Parathyroid adenoma (tissue), 2 donors: ENCODE measurements around the gene SURF2.
A peak's percentile ranks its signal among the peaks of the same experiment; 100 is the strongest.

Experiments
- H2AFZ ChIP-seq: fragments of 300-600 bp; sonication (generic); one replicate; pipeline ENCODE4 v1.7.0; 2017; ENCODE audit warnings: antibody characterized with exemption, mild to moderate bottlenecking
- H3K27ac ChIP-seq: fragments of 300-600 bp; sonication (generic); one replicate; pipeline ENCODE4 v1.7.0; 2017
- H3K27me3 ChIP-seq: fragments of 300-600 bp; sonication (generic); one replicate; pipeline ENCODE4 v1.7.0; 2017; ENCODE audit warnings: low read length; ENCODE audit not compliant: control insufficient read depth, insufficient read depth
- H3K36me3 ChIP-seq: fragments of 300-600 bp; sonication (generic); one replicate; pipeline ENCODE4 v1.7.0; 2017; ENCODE audit warnings: low read length; ENCODE audit not compliant: control insufficient read depth, insufficient read depth
- H3K4me1 ChIP-seq: fragments of 300-600 bp; sonication (generic); one replicate; pipeline ENCODE4 v1.7.0; 2017; ENCODE audit warnings: control low read depth
- H3K4me2 ChIP-seq: fragments of 300-600 bp; sonication (generic); one replicate; pipeline ENCODE4 v1.7.0; 2017; ENCODE audit warnings: low read length
- H3K4me3 ChIP-seq: fragments of 300-600 bp; sonication (generic); one replicate; pipeline ENCODE4 v1.7.0; 2017; ENCODE audit warnings: low read depth, low read length
- H3K79me2 ChIP-seq: fragments of 300-600 bp; sonication (generic); one replicate; pipeline ENCODE4 v1.7.0; 2017; ENCODE audit warnings: control low read depth
- H3K9ac ChIP-seq: fragments of 300-600 bp; sonication (generic); one replicate; pipeline ENCODE4 v1.7.0; 2017; ENCODE audit warnings: mild to moderate bottlenecking
- H3K9me3 ChIP-seq: fragments of 300-600 bp; sonication (generic); one replicate; pipeline ENCODE4 v1.7.0; 2017; ENCODE audit warnings: low read length; ENCODE audit not compliant: control insufficient read depth
- TF ChIP-seq, protein P1 (sequence below): fragments of 300-600 bp; sonication (generic); IDR thresholded peaks from one replicate; pipeline ENCODE4 v1.7.0; 2017; ENCODE audit warnings: antibody characterized with exemption, mild to moderate bottlenecking
- donor health status: primary hyperparathyroidism.

The SURF2 gene

DNA sequence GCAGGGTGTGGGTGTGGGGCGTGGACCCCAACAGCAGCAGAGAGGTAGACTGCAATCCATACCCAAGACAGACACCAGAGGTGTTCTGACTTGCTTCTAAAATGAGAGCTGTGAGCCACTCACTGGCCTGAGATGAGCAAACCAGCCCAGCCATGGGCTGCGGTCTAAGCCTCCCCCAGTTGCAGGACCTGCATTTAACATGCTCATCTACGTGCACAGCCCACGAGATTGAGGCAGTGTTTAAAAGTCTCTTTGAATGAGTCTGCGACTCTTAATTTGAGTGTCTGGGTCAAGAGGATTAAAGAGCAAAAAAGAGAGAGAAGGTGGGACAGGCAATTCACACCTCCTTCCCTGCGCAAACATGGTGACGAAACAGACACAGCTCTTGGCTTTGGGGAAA lies 13.6 kb downstream of the SURF2 start:
- H3K27me3 ChIP-seq = no peaks in the 10 kb centered on the region
- H3K27ac ChIP-seq = no peak overlapping the region
- no peaks in the 10 kb centered on the region for H3K9me3 ChIP-seq
- H3K4me3 ChIP-seq = no peak overlapping the region
- H2AFZ ChIP-seq = no peak overlapping the region
- no peak overlapping the region for H3K4me2 ChIP-seq
- H3K9ac ChIP-seq = no peak overlapping the region
- H3K4me1 ChIP-seq = peaks cover 19% of the 10 kb centered on the region
- no peaks in the 10 kb centered on the region for H3K36me3 ChIP-seq
- TF ChIP-seq, protein P1, sequence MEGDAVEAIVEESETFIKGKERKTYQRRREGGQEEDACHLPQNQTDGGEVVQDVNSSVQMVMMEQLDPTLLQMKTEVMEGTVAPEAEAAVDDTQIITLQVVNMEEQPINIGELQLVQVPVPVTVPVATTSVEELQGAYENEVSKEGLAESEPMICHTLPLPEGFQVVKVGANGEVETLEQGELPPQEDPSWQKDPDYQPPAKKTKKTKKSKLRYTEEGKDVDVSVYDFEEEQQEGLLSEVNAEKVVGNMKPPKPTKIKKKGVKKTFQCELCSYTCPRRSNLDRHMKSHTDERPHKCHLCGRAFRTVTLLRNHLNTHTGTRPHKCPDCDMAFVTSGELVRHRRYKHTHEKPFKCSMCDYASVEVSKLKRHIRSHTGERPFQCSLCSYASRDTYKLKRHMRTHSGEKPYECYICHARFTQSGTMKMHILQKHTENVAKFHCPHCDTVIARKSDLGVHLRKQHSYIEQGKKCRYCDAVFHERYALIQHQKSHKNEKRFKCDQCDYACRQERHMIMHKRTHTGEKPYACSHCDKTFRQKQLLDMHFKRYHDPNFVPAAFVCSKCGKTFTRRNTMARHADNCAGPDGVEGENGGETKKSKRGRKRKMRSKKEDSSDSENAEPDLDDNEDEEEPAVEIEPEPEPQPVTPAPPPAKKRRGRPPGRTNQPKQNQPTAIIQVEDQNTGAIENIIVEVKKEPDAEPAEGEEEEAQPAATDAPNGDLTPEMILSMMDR = no peak
- H3K79me2 ChIP-seq = peaks cover 43% of the 10 kb centered on the region

DNA sequence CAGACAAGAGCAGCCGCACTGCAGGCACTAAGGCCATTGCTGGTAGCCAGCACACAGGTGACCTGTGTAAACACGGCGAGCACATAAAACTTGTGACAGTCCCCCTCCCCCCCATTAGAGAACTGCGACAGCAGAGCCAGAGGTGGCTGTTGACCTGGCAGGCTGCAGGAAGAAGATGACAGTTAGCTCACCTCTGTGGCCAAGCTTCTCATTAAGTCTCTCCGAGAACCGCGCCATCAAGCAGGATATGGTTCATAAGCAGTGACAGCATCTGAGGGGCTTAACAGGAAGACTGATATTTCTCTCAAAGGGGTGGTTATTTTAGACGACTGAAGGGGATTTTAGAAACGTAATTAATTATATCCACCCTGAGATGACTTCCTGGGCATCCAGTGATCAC lies 14.3 kb downstream of the SURF2 start:
- peaks cover 45% of the 10 kb centered on the region for H3K79me2 ChIP-seq
- no peak overlapping the region for H3K27ac ChIP-seq
- no peak overlapping the region for H3K4me3 ChIP-seq
- H2AFZ ChIP-seq = no peak overlapping the region
- no peaks in the 10 kb centered on the region for H3K9me3 ChIP-seq
- TF ChIP-seq, protein P1 = no peak
- no peak overlapping the region for H3K9ac ChIP-seq
- H3K4me2 ChIP-seq = no peak overlapping the region
- peaks cover 19% of the 10 kb centered on the region for H3K4me1 ChIP-seq
- no peaks in the 10 kb centered on the region for H3K27me3 ChIP-seq
- no peaks in the 10 kb centered on the region for H3K36me3 ChIP-seq

DNA sequence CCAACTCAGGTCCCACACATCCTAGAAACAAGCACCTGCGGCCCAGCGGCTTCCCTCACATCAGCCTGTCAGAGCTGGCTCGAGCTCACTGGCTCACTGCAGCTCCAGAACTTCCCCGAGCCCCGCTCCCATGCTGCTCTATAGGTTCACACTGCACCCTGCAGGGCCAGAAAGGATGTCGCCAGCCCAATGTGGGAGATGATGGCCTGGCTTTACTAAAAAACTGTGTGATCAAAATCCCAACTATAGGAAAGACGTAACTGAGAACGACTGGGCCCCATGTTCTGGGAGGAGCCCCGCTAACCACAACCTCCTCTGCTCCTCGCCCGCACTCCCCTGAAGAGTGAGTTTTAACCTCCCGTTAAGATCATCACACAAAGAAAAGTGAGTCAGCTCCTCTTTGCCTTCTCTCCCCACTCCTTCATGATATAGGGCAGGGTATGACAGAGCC lies 14.9 kb downstream of the SURF2 start:
- Histone ChIP-seq H3K4me2 (no peak overlapping the region), H3K9me3 (no peaks in the 10 kb centered on the region), H3K4me1 (peaks cover 19% of the 10 kb centered on the region), H3K27ac (no peak overlapping the region), H3K4me3 (no peak overlapping the region), H2AFZ (no peak overlapping the region), H3K36me3 (no peaks in the 10 kb centered on the region), H3K79me2 (peaks cover 42% of the 10 kb centered on the region), H3K9ac (no peak overlapping the region), H3K27me3 (no peaks in the 10 kb centered on the region)
- TF ChIP-seq, protein P1 = no peak

DNA sequence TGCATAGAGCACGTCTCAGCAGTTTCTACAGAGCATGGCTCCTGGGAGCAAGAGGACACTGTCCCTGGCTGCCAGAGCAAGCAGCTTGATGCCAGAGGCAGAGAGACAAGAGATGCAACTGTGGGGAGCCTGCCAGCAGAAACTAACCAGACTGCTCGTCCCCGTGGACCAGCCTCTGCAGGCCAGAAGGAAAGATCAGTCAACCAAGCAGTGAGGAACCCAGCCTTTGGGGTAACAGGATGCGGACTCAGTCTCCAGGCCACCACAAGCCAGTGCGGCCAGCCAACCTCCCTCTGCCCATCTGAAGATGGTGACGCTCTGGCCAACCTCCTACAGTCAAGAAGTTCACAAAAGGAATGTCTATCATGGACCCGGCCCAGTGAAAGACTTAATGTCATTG lies 15.8 kb downstream of the SURF2 start:
- no peak overlapping the region for H3K4me2 ChIP-seq
- no peaks in the 10 kb centered on the region for H3K36me3 ChIP-seq
- H3K9ac ChIP-seq = no peak overlapping the region
- H2AFZ ChIP-seq = no peak overlapping the region
- TF ChIP-seq, protein P1 = no peak
- no peak overlapping the region for H3K4me3 ChIP-seq
- no peaks in the 10 kb centered on the region for H3K27me3 ChIP-seq
- H3K79me2 ChIP-seq = peaks cover 42% of the 10 kb centered on the region
- H3K9me3 ChIP-seq = no peaks in the 10 kb centered on the region
- peaks cover 19% of the 10 kb centered on the region for H3K4me1 ChIP-seq
- H3K27ac ChIP-seq = no peak overlapping the region

DNA sequence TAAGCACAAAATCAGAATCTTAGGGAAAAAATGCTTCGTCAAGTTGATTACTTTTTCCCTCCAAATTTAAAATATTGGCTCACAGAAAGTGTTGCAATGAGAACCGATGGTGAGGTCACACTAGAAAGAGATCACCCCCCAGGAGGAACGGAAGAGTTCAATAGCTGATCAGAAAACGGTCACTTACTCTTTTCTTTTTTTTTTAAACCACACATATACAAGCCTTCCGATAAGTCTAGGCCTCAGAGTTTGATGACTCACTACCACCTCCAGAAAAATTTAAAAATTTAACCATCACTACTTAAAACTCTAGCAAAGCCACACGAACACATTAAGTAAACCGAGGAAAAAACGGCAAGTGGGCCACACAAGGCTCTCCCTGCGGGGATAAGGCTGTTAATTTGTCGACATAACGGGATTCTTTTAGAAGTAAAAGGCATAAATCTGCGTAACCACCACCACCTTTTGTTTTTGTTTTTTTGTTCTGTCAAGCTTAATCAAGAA lies 18.3 kb downstream of the SURF2 start:
- Histone ChIP-seq H3K36me3 (no peaks in the 10 kb centered on the region), H2AFZ (peak overlapping the region; percentile 53), H3K79me2 (peaks cover 37% of the 10 kb centered on the region), H3K27ac (peak overlapping the region; percentile 29), H3K27me3 (no peaks in the 10 kb centered on the region), H3K9ac (no peak overlapping the region), H3K4me3 (peak overlapping the region; percentile 73), H3K4me1 (peaks cover 2% of the 10 kb centered on the region), H3K4me2 (peak overlapping the region; percentile 72), H3K9me3 (no peaks in the 10 kb centered on the region)
- TF ChIP-seq, protein P1 = no peak
